Gastroesophageal sphincter (tissue), 3 donors: ENCODE data around the gene PRSS22.

ENCODE experiments used
- POLR2A ChIP-seq, 2 donors: fragments of 450-650 bp; IDR thresholded peaks; one replicate each; pipeline ENCODE4 v1.6.1; 2017; ENCODE audit warnings: antibody characterized with exemption in 2 of 2, mild to moderate bottlenecking in 2 of 2, moderate library complexity in 1 of 2
- TF ChIP-seq, protein P1 (sequence below), 4 experiments: fragments of 200-600 bp in 2 of 4; fragments of 450-650 bp in 2 of 4; sonication (generic) in 1 of 4; IDR thresholded peaks; one replicate each; pipeline ENCODE4 v1.5.1; 2017 to 2019; ENCODE audit warnings: antibody characterized with exemption in 4 of 4, mild to moderate bottlenecking in 2 of 4, moderate library complexity in 2 of 4

DNA sequence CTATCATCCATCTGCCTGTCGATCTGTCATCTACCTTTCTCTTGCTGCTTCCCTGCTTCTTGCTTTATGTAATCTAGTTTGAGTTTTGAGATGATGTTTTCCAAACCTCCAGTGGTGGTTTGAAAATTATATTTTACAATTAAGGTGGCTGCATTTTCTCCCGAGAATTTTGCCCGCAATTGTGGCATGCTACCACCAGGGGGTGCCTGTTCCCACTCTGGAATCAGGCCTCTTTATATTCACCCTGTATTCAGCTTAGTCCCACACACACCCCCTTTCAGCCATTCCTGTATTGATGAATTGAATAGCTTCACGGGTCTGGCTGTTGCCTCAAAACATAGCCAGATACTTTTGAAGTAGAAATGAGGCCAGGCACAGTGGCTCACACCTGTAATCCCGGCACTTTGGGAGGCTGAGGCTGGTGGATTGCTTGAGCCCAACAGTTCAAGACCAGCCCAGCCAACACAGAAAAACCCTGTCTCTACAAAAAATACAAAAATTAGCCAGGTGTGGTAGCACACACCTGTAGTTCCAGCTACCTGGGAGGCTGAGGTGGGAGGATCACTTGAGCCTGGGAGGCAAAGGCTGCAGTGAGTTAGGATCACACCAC lies 3.2 kb downstream of the PRSS22 start:
- TF ChIP-seq, protein P1, sequence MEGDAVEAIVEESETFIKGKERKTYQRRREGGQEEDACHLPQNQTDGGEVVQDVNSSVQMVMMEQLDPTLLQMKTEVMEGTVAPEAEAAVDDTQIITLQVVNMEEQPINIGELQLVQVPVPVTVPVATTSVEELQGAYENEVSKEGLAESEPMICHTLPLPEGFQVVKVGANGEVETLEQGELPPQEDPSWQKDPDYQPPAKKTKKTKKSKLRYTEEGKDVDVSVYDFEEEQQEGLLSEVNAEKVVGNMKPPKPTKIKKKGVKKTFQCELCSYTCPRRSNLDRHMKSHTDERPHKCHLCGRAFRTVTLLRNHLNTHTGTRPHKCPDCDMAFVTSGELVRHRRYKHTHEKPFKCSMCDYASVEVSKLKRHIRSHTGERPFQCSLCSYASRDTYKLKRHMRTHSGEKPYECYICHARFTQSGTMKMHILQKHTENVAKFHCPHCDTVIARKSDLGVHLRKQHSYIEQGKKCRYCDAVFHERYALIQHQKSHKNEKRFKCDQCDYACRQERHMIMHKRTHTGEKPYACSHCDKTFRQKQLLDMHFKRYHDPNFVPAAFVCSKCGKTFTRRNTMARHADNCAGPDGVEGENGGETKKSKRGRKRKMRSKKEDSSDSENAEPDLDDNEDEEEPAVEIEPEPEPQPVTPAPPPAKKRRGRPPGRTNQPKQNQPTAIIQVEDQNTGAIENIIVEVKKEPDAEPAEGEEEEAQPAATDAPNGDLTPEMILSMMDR (IDR thresholded peaks at IDR 0.05): no peak
- no peak for TF ChIP-seq POLR2A (IDR thresholded peaks at IDR 0.05)
